K562 (cell line): ENCODE measurements around the gene CNPY4. TPM values are rescaled to one million over a fixed set of nuclear protein-coding genes. Genes with fewer than 3 reads are reported as not detected.

Source experiments
- CREM ChIP-seq: IDR thresholded peaks from 2 replicates; pipeline ENCODE4 v1.6.1; 2014; ENCODE audit warnings: antibody characterized with exemption, low read depth
- EHMT2 ChIP-seq: fragments of 450-650 bp; IDR thresholded peaks from 2 replicates; pipeline ENCODE4 v1.6.1; 2018; ENCODE audit warnings: antibody characterized with exemption
- ESRRB ChIP-seq: fragments of 250-450 bp; sonication (Bioruptor Pico); IDR thresholded peaks from 2 replicates; pipeline ENCODE4 v1.5.0; 2020; ENCODE audit warnings: mild to moderate bottlenecking, moderate library complexity, borderline replicate concordance
- GTF2A2 ChIP-seq: IDR thresholded peaks from 2 replicates; pipeline ENCODE4 v1.6.1; 2016; ENCODE audit warnings: mild to moderate bottlenecking, missing genetic modification characterization, missing compliant biosample characterization
- IRF2 ChIP-seq: sonication (generic); formaldehyde crosslinking; IDR thresholded peaks from 2 replicates; pipeline ENCODE4 v1.8.1; 2022; ENCODE audit warnings: mild to moderate bottlenecking, missing genetic modification reagents
- KDM4B ChIP-seq, 2 experiments: fragments of 450-650 bp in 1 of 2; sonication (generic) in 1 of 2; IDR thresholded peaks; 2 replicates each; pipeline ENCODE4 v1.6.1; 2016 to 2017; ENCODE audit warnings: borderline replicate concordance in 2 of 2, antibody characterized with exemption in 1 of 2, low read depth in 1 of 2, mild to moderate bottlenecking in 1 of 2
- RBM22 ChIP-seq: fragments of 200-400 bp; formaldehyde crosslinking; IDR thresholded peaks from 2 replicates; pipeline ENCODE4 v1.6.1; 2018; ENCODE audit warnings: low read length, low read depth; ENCODE audit not compliant: poor library complexity, severe bottlenecking
- SIX5 ChIP-seq, 2 experiments: IDR thresholded peaks; 2 replicates each; pipeline ENCODE4 v1.6.1; 2011; ENCODE audit warnings: low read length in 2 of 2, borderline replicate concordance in 1 of 2, low read depth in 1 of 2, mild to moderate bottlenecking in 1 of 2, moderate library complexity in 1 of 2; ENCODE audit not compliant: insufficient read depth in 1 of 2
- SMARCB1 ChIP-seq: IDR thresholded peaks from 2 replicates; pipeline ENCODE4 v1.6.1; 2011; ENCODE audit warnings: improper control_type of control experiment, low read depth; ENCODE audit not compliant: insufficient read length
- SNRNP70 ChIP-seq: fragments of 200-400 bp; formaldehyde crosslinking; optimal IDR thresholded peaks from 2 replicates; pipeline ENCODE3; 2017; ENCODE audit warnings: low read depth, low read length
- SUPT5H ChIP-seq: fragments of 450-650 bp; IDR thresholded peaks from 2 replicates; pipeline ENCODE4 v1.6.1; 2016
- TRIM28 ChIP-seq: fragments of 450-650 bp; IDR thresholded peaks from 2 replicates; pipeline ENCODE4 v1.6.1; 2017
- ZNF408 ChIP-seq: fragments of 250-450 bp; sonication (Bioruptor Pico); IDR thresholded peaks from 2 replicates; pipeline ENCODE4 v1.4.0; 2020; ENCODE audit warnings: low read depth, mild to moderate bottlenecking, moderate library complexity
- ZNF551 ChIP-seq: fragments of 250-450 bp; sonication (Bioruptor Pico); IDR thresholded peaks from 2 replicates; pipeline ENCODE4 v1.5.0; 2021; ENCODE audit warnings: mild to moderate bottlenecking, moderate library complexity
- polyA plus RNA-seq, 8 experiments: library from polyadenylated mRNA; depleted of rRNA in 4 of 8; stranded (reverse) in 5 of 8; unstranded in 3 of 8; fragments of >200 nt; fragmentation: Nextera tagmentation in 2 of 8; fragmentation: Illumina TruSeq in 1 of 8; extraction: Ambion mirVana in 2 of 8; extraction: Trizol in 1 of 8; gene quantifications; 2 replicates each; pipeline versions ENCODE4 v1.2.1 to v1.2.3, GENCODE V29; 2011 to 2014; ENCODE audit warnings: inconsistent platforms in 1 of 8, missing spikeins in 1 of 8
- total RNA-seq, 7 experiments: library from RNA; depleted of rRNA in 6 of 7; stranded (reverse); fragments of >200 nt in 6 of 7; fragmentation: Illumina TruSeq in 2 of 7; extraction: Trizol in 2 of 7; gene quantifications; 2 replicates each; pipeline versions ENCODE4 v1.2.1 to v1.2.3, GENCODE V29; 2011 to 2021; ENCODE audit warnings: low replicate concordance in 1 of 7
- TF ChIP-seq, protein P1 (sequence below): IDR thresholded peaks from 2 replicates; pipeline ENCODE4 v1.6.1; 2014; ENCODE audit warnings: antibody characterized with exemption
- TF ChIP-seq, protein P2 (sequence below), 2 experiments: fragments of 150-350 bp in 1 of 2; IDR thresholded peaks; 2 replicates each; pipeline ENCODE4 v1.6.1; 2012 to 2016; ENCODE audit warnings: low read depth in 2 of 2, low read length in 2 of 2, mild to moderate bottlenecking in 1 of 2, moderate library complexity in 1 of 2
- TF ChIP-seq, protein P3 (sequence below): fragments of 250-450 bp; sonication (Bioruptor Pico); IDR thresholded peaks from 2 replicates; pipeline ENCODE4 v1.4.0; 2020; ENCODE audit warnings: borderline replicate concordance
- TF ChIP-seq, protein P4 (sequence below): fragments of 250-450 bp; sonication (Bioruptor Pico); IDR thresholded peaks from 2 replicates; pipeline ENCODE4 v1.6.1; 2021; ENCODE audit warnings: mild to moderate bottlenecking
- TF ChIP-seq, protein P5 (sequence below), 2 experiments: IDR thresholded peaks; 2 replicates each; pipeline ENCODE4 v1.6.1; 2011; ENCODE audit warnings: borderline replicate concordance in 1 of 2, control low read depth in 1 of 2, low read depth in 1 of 2, low read length in 1 of 2, mild to moderate bottlenecking in 1 of 2, mixed read lengths in 1 of 2, moderate library complexity in 1 of 2; ENCODE audit not compliant: insufficient read depth in 1 of 2, insufficient read length in 1 of 2, poor library complexity in 1 of 2, severe bottlenecking in 1 of 2; ENCODE audit errors: extremely low read depth in 1 of 2

Gene CNPY4
- total and polyA plus RNA-seq, 9 of the 15 experiments (the other 6 are each of a cell fraction or from before 2014, with no cell fraction given) = 1.9 to 11.2 (median 7.0) TPM

DNA sequence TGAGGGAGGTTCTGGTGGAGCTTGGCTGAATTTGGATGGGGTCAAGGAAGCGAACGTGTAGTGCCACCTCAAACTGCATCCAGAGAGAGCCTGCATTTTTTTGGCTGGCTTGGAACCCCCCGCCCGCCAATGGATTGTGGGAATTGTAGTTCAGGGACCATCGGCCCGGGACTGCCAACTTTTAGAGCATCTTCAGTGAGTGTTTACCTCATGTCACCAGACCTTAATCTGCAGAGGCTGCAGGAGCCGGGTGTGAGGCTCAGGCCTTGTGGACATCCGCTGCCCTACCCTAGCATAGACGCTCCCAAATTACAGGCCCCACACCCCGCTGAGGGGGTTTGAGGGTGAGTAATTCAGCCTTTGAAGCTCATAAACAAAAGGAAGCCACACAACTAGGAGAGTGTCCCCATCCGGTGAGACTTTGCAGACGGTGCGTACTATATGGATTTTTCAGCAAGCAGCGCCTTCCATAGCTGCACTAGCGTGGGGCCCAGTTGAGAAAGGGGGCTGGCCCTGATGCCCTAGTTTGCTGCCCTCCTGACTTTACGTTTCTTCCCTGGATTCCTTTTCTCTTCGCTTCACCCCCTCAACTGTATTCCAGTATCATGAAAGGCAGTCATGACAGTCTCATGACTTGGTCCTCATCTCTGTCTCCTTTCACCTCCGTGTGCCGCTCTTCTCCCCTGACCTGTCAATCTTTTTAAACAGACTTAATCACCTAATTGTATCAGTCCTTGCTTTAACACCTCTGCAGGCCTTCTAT is 717 bp downstream of the CNPY4 start (continued):
- TF ChIP-seq GTF2A2 (no peak), SMARCB1 (no peak), IRF2 (CRISPR knock-in tag) (no peak), EHMT2 (peak; percentile 33; the same call in 1 of the 2 replicates), ZNF408 (CRISPR knock-in tag) (no peak), ESRRB (CRISPR knock-in tag) (no peak), CREM (0 out of 2 replicates have a peak, but pooled peaks have one; percentile 25), KDM4B (IDR thresholded peaks at IDR 0.05; ENCODE audit: borderline replicate concordance in 2 of 2, low read depth in 1 of 2) (peak in 1 of 2 experiments; percentile 30; a peak in 1 of 4 replicates), ZNF551 (no peak), TRIM28 (no peak), RBM22 (no peak), SUPT5H (no peak), SNRNP70 (no peak), SIX5 (IDR thresholded peaks at IDR 0.05; ENCODE audit: borderline replicate concordance in 1 of 2, insufficient read depth in 1 of 2, low read depth in 1 of 2, low read length in 2 of 2) (peak; percentile 47 to 52; a peak in 2 of 4 replicates)
- TF ChIP-seq, protein P1, sequence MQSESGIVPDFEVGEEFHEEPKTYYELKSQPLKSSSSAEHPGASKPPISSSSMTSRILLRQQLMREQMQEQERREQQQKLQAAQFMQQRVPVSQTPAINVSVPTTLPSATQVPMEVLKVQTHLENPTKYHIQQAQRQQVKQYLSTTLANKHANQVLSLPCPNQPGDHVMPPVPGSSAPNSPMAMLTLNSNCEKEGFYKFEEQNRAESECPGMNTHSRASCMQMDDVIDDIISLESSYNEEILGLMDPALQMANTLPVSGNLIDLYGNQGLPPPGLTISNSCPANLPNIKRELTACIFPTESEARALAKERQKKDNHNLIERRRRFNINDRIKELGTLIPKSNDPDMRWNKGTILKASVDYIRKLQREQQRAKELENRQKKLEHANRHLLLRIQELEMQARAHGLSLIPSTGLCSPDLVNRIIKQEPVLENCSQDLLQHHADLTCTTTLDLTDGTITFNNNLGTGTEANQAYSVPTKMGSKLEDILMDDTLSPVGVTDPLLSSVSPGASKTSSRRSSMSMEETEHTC = no peak
- TF ChIP-seq, protein P2, sequence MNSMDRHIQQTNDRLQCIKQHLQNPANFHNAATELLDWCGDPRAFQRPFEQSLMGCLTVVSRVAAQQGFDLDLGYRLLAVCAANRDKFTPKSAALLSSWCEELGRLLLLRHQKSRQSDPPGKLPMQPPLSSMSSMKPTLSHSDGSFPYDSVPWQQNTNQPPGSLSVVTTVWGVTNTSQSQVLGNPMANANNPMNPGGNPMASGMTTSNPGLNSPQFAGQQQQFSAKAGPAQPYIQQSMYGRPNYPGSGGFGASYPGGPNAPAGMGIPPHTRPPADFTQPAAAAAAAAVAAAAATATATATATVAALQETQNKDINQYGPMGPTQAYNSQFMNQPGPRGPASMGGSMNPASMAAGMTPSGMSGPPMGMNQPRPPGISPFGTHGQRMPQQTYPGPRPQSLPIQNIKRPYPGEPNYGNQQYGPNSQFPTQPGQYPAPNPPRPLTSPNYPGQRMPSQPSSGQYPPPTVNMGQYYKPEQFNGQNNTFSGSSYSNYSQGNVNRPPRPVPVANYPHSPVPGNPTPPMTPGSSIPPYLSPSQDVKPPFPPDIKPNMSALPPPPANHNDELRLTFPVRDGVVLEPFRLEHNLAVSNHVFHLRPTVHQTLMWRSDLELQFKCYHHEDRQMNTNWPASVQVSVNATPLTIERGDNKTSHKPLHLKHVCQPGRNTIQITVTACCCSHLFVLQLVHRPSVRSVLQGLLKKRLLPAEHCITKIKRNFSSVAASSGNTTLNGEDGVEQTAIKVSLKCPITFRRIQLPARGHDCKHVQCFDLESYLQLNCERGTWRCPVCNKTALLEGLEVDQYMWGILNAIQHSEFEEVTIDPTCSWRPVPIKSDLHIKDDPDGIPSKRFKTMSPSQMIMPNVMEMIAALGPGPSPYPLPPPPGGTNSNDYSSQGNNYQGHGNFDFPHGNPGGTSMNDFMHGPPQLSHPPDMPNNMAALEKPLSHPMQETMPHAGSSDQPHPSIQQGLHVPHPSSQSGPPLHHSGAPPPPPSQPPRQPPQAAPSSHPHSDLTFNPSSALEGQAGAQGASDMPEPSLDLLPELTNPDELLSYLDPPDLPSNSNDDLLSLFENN (IDR thresholded peaks at IDR 0.05; ENCODE audit: low read depth in 2 of 2, low read length in 2 of 2) = no peak
- TF ChIP-seq, protein P3, sequence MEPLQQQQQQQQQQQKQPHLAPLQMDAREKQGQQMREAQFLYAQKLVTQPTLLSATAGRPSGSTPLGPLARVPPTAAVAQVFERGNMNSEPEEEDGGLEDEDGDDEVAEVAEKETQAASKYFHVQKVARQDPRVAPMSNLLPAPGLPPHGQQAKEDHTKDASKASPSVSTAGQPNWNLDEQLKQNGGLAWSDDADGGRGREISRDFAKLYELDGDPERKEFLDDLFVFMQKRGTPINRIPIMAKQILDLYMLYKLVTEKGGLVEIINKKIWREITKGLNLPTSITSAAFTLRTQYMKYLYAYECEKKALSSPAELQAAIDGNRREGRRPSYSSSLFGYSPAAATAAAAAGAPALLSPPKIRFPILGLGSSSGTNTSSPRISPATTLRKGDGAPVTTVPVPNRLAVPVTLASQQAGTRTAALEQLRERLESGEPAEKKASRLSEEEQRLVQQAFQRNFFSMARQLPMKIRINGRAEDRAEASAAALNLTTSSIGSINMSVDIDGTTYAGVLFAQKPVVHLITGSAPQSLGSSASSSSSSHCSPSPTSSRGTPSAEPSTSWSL (CRISPR knock-in tag) = no peak
- TF ChIP-seq, protein P4, sequence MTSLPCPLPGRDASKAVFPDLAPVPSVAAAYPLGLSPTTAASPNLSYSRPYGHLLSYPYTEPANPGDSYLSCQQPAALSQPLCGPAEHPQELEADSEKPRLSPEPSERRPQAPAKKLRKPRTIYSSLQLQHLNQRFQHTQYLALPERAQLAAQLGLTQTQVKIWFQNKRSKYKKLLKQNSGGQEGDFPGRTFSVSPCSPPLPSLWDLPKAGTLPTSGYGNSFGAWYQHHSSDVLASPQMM (CRISPR knock-in tag) = no peak
- TF ChIP-seq, protein P5, sequence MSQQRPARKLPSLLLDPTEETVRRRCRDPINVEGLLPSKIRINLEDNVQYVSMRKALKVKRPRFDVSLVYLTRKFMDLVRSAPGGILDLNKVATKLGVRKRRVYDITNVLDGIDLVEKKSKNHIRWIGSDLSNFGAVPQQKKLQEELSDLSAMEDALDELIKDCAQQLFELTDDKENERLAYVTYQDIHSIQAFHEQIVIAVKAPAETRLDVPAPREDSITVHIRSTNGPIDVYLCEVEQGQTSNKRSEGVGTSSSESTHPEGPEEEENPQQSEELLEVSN (IDR thresholded peaks at IDR 0.05; ENCODE audit: borderline replicate concordance in 1 of 2, extremely low read depth in 1 of 2, insufficient read depth in 1 of 2, insufficient read length in 1 of 2, low read depth in 1 of 2, low read length in 1 of 2, poor library complexity in 1 of 2, severe bottlenecking in 1 of 2) = peak in 1 of 2 experiments; percentile 17
